PFSK-1 (cell line): Measurements from ENCODE around the gene CLEC16A.

Source experiments
- FOXP2 ChIP-seq: optimal IDR thresholded peaks from 2 replicates; pipeline ENCODE3; 2011; ENCODE audit warnings: borderline replicate concordance, control low read depth, inconsistent platforms; ENCODE audit not compliant: insufficient read depth; ENCODE audit errors: extremely low read length, extremely low read depth
- POLR2AphosphoS5 ChIP-seq: IDR thresholded peaks from 2 replicates; pipeline ENCODE4 v1.6.1; 2012; ENCODE audit warnings: low read depth, mild to moderate bottlenecking, control low read depth, low read length, moderate library complexity
- REST ChIP-seq, 2 experiments: IDR thresholded peaks; 2 replicates each; pipeline versions ENCODE4 v1.6.1 to v1.8.0; 2011 to 2012; ENCODE audit warnings: low read depth in 2 of 2, low read length in 2 of 2, control low read depth in 1 of 2, inconsistent platforms in 1 of 2, mild to moderate bottlenecking in 1 of 2, moderate library complexity in 1 of 2; ENCODE audit not compliant: insufficient read depth in 1 of 2
- SIN3A ChIP-seq: IDR thresholded peaks from 2 replicates; pipeline ENCODE4 v1.6.1; 2012; ENCODE audit warnings: mild to moderate bottlenecking, low read length, moderate library complexity, borderline replicate concordance; ENCODE audit not compliant: insufficient read depth
- TAF1 ChIP-seq: IDR thresholded peaks from 2 replicates; pipeline ENCODE4 v1.6.1; 2012; ENCODE audit warnings: low read length, control low read depth, borderline replicate concordance; ENCODE audit not compliant: insufficient read depth

The CLEC16A gene

GRCh38 chr16:11080999-11081630 lies 136.8 kb downstream of the CLEC16A start:
- TF ChIP-seq TAF1, result no peak
- no peak for TF ChIP-seq REST (IDR thresholded peaks at IDR 0.05; ENCODE audit: insufficient read depth in 1 of 2, low read depth in 2 of 2, low read length in 2 of 2)
- no peak for TF ChIP-seq SIN3A
- TF ChIP-seq POLR2AphosphoS5, result no peak
- no peak for TF ChIP-seq FOXP2

- no peak for TF ChIP-seq POLR2AphosphoS5
- no peak for TF ChIP-seq REST (IDR thresholded peaks at IDR 0.05; ENCODE audit: insufficient read depth in 1 of 2, low read depth in 2 of 2, low read length in 2 of 2)
- no peak for TF ChIP-seq FOXP2
- TF ChIP-seq SIN3A, result no peak
Measured at GRCh38 chr16:11082108-11082859, 137.9 kb downstream of the CLEC16A start.

- TF ChIP-seq SIN3A (no peak), TAF1 (no peak), POLR2AphosphoS5 (no peak), REST (IDR thresholded peaks at IDR 0.05; ENCODE audit: insufficient read depth in 1 of 2, low read depth in 2 of 2, low read length in 2 of 2) (no peak), FOXP2 (no peak)
Measured at GRCh38 chr16:11082860-11083388, 138.6 kb downstream of the CLEC16A start.

GRCh38 chr16:11084484-11084875 lies 140.1 kb downstream of the CLEC16A start:
- TF ChIP-seq FOXP2 (no peak), TAF1 (no peak), SIN3A (0 out of 2 replicates have a peak, but pooled peaks have one; percentile 28), REST (IDR thresholded peaks at IDR 0.05; ENCODE audit: insufficient read depth in 1 of 2, low read depth in 2 of 2, low read length in 2 of 2) (no peak), POLR2AphosphoS5 (no peak)
